Heart left ventricle (tissue), 16 donors: ENCODE measurements around the gene ARHGAP1. TPM values are rescaled to one million over a fixed set of nuclear protein-coding genes. Genes with fewer than 3 reads are reported as not detected.

Source experiments
- ATAC-seq, 4 donors: fragments of 200-7000 bp; cut with Tn5 transposase; one replicate each; pipeline ENCODE4 v1.9.1; 2020 to 2022; ENCODE audit warnings: moderate library complexity in 4 of 4, mild to moderate bottlenecking in 3 of 4, moderate number of reproducible peaks in 1 of 4
- DNase-seq, 5 donors: peaks; one replicate each; pipeline ENCODE4 v3.0.0-alpha.2; 2020
- H3K27ac ChIP-seq, 12 donors: fragments of 200-600 bp; sonication (generic) in 4 of 12; one replicate each; pipeline versions ENCODE4 v1.5.0 to v1.8.0; 2016 to 2022; ENCODE audit warnings: mild to moderate bottlenecking in 2 of 12
- H3K27me3 ChIP-seq, 9 donors: fragments of 200-600 bp; sonication (generic) in 2 of 9; one replicate each; pipeline versions ENCODE4 v1.5.1 to v1.8.0; 2016 to 2022; ENCODE audit warnings: mild to moderate bottlenecking in 3 of 9
- H3K36me3 ChIP-seq, 9 donors: fragments of 200-600 bp; sonication (generic) in 2 of 9; one replicate each; pipeline versions ENCODE4 v1.5.0 to v1.8.0; 2018 to 2022; ENCODE audit warnings: mild to moderate bottlenecking in 2 of 9
- H3K4me1 ChIP-seq, 12 donors: fragments of 200-600 bp; sonication (generic) in 4 of 12; one replicate each; pipeline versions ENCODE4 v1.5.0 to v1.8.0; 2016 to 2022; ENCODE audit warnings: mild to moderate bottlenecking in 3 of 12
- H3K4me3 ChIP-seq, 12 donors: fragments of 200-600 bp; sonication (generic) in 4 of 12; one replicate each; pipeline versions ENCODE4 v1.5.0 to v1.8.0; 2017 to 2022; ENCODE audit warnings: mild to moderate bottlenecking in 9 of 12, moderate library complexity in 4 of 12
- H3K9me3 ChIP-seq, 12 donors: fragments of 200-600 bp; sonication (generic) in 4 of 12; one replicate each; pipeline versions ENCODE4 v1.5.0 to v1.8.0; 2016 to 2022; ENCODE audit warnings: mild to moderate bottlenecking in 1 of 12
- CTCF ChIP-seq, 12 donors: fragments of 200-600 bp; sonication (generic) in 4 of 12; IDR thresholded peaks; one replicate each; pipeline versions ENCODE4 v1.5.0 to v1.8.0; 2018 to 2022; ENCODE audit warnings: antibody characterized with exemption in 12 of 12, mild to moderate bottlenecking in 5 of 12
- POLR2A ChIP-seq, 2 donors: fragments of 450-650 bp; IDR thresholded peaks; one replicate each; pipeline ENCODE4 v1.6.1; 2017; ENCODE audit warnings: antibody characterized with exemption in 2 of 2, mild to moderate bottlenecking in 2 of 2, moderate library complexity in 2 of 2
- WGBS, 4 donors: extraction: QIAGEN DNeasy Blood & Tissue Kit in 2 of 4; methylation state at CpG; one replicate each; pipeline versions ENCODE4 v1.1.5 to v1.1.7; 2013 to 2018; 5-methylcytosine and 5-hydroxymethylcytosine counted together
- intact Hi-C, 10 donors: fragments of 100-400 bp; cut with DNase I; formaldehyde crosslinking; loops; one replicate each; pipeline versions ENCODE4 v1.11.1 to v1.14.2; 2022
- polyA plus RNA-seq, 2 donors: library from polyadenylated mRNA; stranded (reverse); fragments of 200-250 nt; gene quantifications; one replicate each; pipeline ENCODE4 v1.2.3, GENCODE V29; 2013
- total RNA-seq, 9 donors: library from RNA; depleted of rRNA in 2 of 9; stranded (reverse); fragments of >200 nt in 2 of 9; fragmentation: NEBNext Ultra II Directional in 3 of 9; extraction: Animal tissue kit (Norgen Biotek cat#: 25700) in 3 of 9; gene quantifications; one replicate each; pipeline versions ENCODE4 v1.1.0 to v1.2.4, GENCODE V29; 2016 to 2023
- donor health status: ischemic (EF 13 %, LVEDD 7.1; RV severe dilation, severe dysfunction).
- donor health status: healthy with polysubstance abuse.
- donor health status: DM: no; HTN: yes; CAD: no.
- donor health status: DM: no; HTN: no; CAD: no.
- donor health status: ischemic (EF 25% LVEDD 6.9; RV normal size, moderate dysfunction).
- donor health status: ischemic (EF 25% LVEDD 5.7; RV mildly dilated, moderate dysfunction).
- donor health status: healthy.
- donor health status: DM: yes; HTN: yes; CAD: no.
- donor health status: ischemic (EF 35%, LVEDD 5.7; RV mildly dilated, moderate dysfunction).
- donor health status: nonischemic (EF 11% LVEDD 7.7; RV severe dilation, severe dysfunction).
- donor health status: DM: yes; HTN: yes; CAD: no.
- donor health status: PGD.
- donor health status: ischemic (EF 29% LVEDD 5.4; RV normal size, mild dysfunction).
- donor health status: nonischemic (EF 23%, LVEDD 6.1; RV moderate dilation, normal function).

ARHGAP1 gene
- total and polyA plus RNA-seq, 11 donors = 38.8 to 309 (median 75.3) TPM

- no peak for ATAC-seq
- WGBS, 4 donors = 94 to 97% (median 96%) methylated on average over 11 of the region's 11 CpGs
- intact Hi-C loops = no loop called here
- peaks cover 0 to 6% (median 0%) of the 10 kb centered on the region in 12 donors for H3K4me1 ChIP-seq
- H3K27ac ChIP-seq = no peak overlapping the region
- DNase-seq = no peak
- H3K27me3 ChIP-seq = no peaks in the 10 kb centered on the region
- H3K9me3 ChIP-seq = no peaks in the 10 kb centered on the region
- TF ChIP-seq POLR2A (IDR thresholded peaks at IDR 0.05) (no peak), CTCF (IDR thresholded peaks at IDR 0.05) (no peak)
- H3K4me3 ChIP-seq = no peak overlapping the region
- H3K36me3 ChIP-seq = peaks cover 0 to 22% (median 17%) of the 10 kb centered on the region in 9 donors
Observed at GRCh38 chr11:46737699-46738098, 37.3 kb upstream of the ARHGAP1 start.

- Histone ChIP-seq H3K27me3 (no peaks in the 10 kb centered on the region), H3K4me1 (peaks cover 0 to 1% (median 0%) of the 10 kb centered on the region in 12 donors), H3K9me3 (no peaks in the 10 kb centered on the region), H3K4me3 (no peak overlapping the region), H3K36me3 (peaks cover 0 to 11% (median 6%) of the 10 kb centered on the region in 9 donors), H3K27ac (no peak overlapping the region)
- no peak for TF ChIP-seq POLR2A (IDR thresholded peaks at IDR 0.05)
- no peak for TF ChIP-seq CTCF (IDR thresholded peaks at IDR 0.05)
- ATAC-seq (no peak), DNase-seq (no peak)
- WGBS, 4 donors = 63 to 77% (median 71%) methylated on average over 5 of the region's 5 CpGs
- intact Hi-C loops = no loop called here
Observed at GRCh38 chr11:46736615-46737014, 36.2 kb upstream of the ARHGAP1 start.

- no peak overlapping the region for H3K27ac ChIP-seq
- no peak overlapping the region for H3K4me3 ChIP-seq
- TF ChIP-seq POLR2A (IDR thresholded peaks at IDR 0.05) (no peak), CTCF (IDR thresholded peaks at IDR 0.05) (no peak)
- H3K4me1 ChIP-seq = no peaks in the 10 kb centered on the region
- no peak for DNase-seq
- intact Hi-C loops = no loop called here
- H3K36me3 ChIP-seq = peaks cover 0 to 7% (median 2%) of the 10 kb centered on the region in 9 donors
- WGBS, 4 donors = 94 to 95% (median 95%) methylated on average over 7 of the region's 7 CpGs
- no peak for ATAC-seq
- no peaks in the 10 kb centered on the region for H3K9me3 ChIP-seq
- no peaks in the 10 kb centered on the region for H3K27me3 ChIP-seq
Observed at GRCh38 chr11:46736146-46736545, 35.7 kb upstream of the ARHGAP1 start.

GRCh38 chr11:46733234-46733633, 32.8 kb upstream of the ARHGAP1 start:
- intact Hi-C loops = no loop called here
- Histone ChIP-seq H3K27ac (no peak overlapping the region), H3K4me1 (no peaks in the 10 kb centered on the region), H3K36me3 (no peaks in the 10 kb centered on the region), H3K9me3 (no peaks in the 10 kb centered on the region), H3K4me3 (no peak overlapping the region), H3K27me3 (no peaks in the 10 kb centered on the region)
- 85 to 100% (median 92%) methylated on average over 1 of the region's 1 CpG for WGBS, 4 donors
- ATAC-seq (no peak), DNase-seq (no peak)
- TF ChIP-seq CTCF (IDR thresholded peaks at IDR 0.05) = no peak
- no peak for TF ChIP-seq POLR2A (IDR thresholded peaks at IDR 0.05)
